Vagina (tissue), 2 donors: Measurements from ENCODE around the gene CEP128.

Experiments
- CTCF ChIP-seq, 3 experiments: fragments of 450-650 bp in 2 of 3; fragments of 200-600 bp in 1 of 3; sonication (generic) in 1 of 3; IDR thresholded peaks; one replicate each; pipeline ENCODE4 v1.5.1; 2017 to 2019; ENCODE audit warnings: antibody characterized with exemption in 3 of 3, mild to moderate bottlenecking in 2 of 3, moderate library complexity in 2 of 3
- POLR2A ChIP-seq, 2 donors: fragments of 450-650 bp; IDR thresholded peaks; one replicate each; pipeline ENCODE4 v1.6.1; 2017; ENCODE audit warnings: antibody characterized with exemption in 2 of 2, mild to moderate bottlenecking in 2 of 2, moderate library complexity in 2 of 2
- POLR2AphosphoS5 ChIP-seq, 2 donors: sonication (generic); formaldehyde crosslinking; IDR thresholded peaks; one replicate each; pipeline ENCODE4 v1.9.0; 2017; ENCODE audit warnings: antibody characterized with exemption in 2 of 2, mild to moderate bottlenecking in 2 of 2, low read depth in 1 of 2; ENCODE audit not compliant: insufficient read depth in 1 of 2

GRCh38 chr14:80692903-80693302 is 248.6 kb downstream of the CEP128 start:
- no peak for TF ChIP-seq CTCF (IDR thresholded peaks at IDR 0.05)
- no peak for TF ChIP-seq POLR2AphosphoS5 (IDR thresholded peaks at IDR 0.05; ENCODE audit: insufficient read depth in 1 of 2, low read depth in 1 of 2)
- TF ChIP-seq POLR2A (IDR thresholded peaks at IDR 0.05): no peak
